Metanephros (tissue), 2 donors: ENCODE data around the gene SPTBN5. TPM values are rescaled to one million over a fixed set of nuclear protein-coding genes. Genes with fewer than 3 reads are reported as not detected.

Experiments
- small RNA-seq: library from RNA; depleted of rRNA; stranded (forward); fragments of <200 nt; gene quantifications from one replicate; pipeline ENCODE3, GENCODE V24; 2014; ENCODE audit warnings: low replicate concordance
- total RNA-seq: library from RNA; depleted of rRNA; stranded (reverse); fragments of >200 nt; gene quantifications from one replicate; pipeline ENCODE4 v1.2.3, GENCODE V29; 2014

SPTBN5 gene
- 1.4 TPM for total RNA-seq

GRCh38 chr15:41893422-41894250, at the start of gene SPTBN5:
SPTBN5 (minus strand) TSS chr15:41894053; CDS start chr15:41893497, 556 bp downstream.

GRCh38 chr15:41838400-41838897, 55.4 kb downstream of the SPTBN5 start, which contains the start of gene PLA2G4B:
PLA2G4B (plus strand) TSS chr15:41838847; CDS start chr15:41838914, 67 bp downstream.

GRCh38 chr15:41827880-41828806, 65.7 kb downstream of the SPTBN5 start, which contains the start of gene JMJD7:
JMJD7 (plus strand) TSS chr15:41828092; CDS start chr15:41828125, 33 bp downstream.

Small RNAs within 50 kb of the gene (small RNA-seq; reads per million reads assigned to genes)
- not detected for gene JMJD7-PLA2G4B
- gene MIR4310: not detected
- not detected for gene RNA5SP393

Other genes starting within 250 kb of the SPTBN5 start
- 69.2 TPM for gene MGA, start 233.6 kb downstream of the SPTBN5 start, total RNA-seq
- 25.4 TPM for gene MAPKBP1, start 119.6 kb downstream of the SPTBN5 start, total RNA-seq
- gene JMJD7, start 66.0 kb downstream of the SPTBN5 start, total RNA-seq: 14.2 TPM
- gene PLA2G4B, start 55.2 kb downstream of the SPTBN5 start, total RNA-seq: 6.2 TPM
- gene EHD4, start 78.5 kb upstream of the SPTBN5 start, total RNA-seq: 26.2 TPM
- 0.29 TPM for gene PLA2G4E, start 127.0 kb upstream of the SPTBN5 start, total RNA-seq
- gene PLA2G4D, start 200.5 kb upstream of the SPTBN5 start, total RNA-seq: not detected